CD4-positive, alpha-beta T cell treated with Interferon gamma for 1 hour (primary cell): Measurements from ENCODE around the gene PTTG2.

Experiments
- DNase-seq: peaks from one replicate; pipeline ENCODE4 v3.0.0-alpha.2; 2020

The PTTG2 gene

GRCh38 chr4:37989398-37990260 is 29.4 kb downstream of the PTTG2 start:
- DNase-seq = no peak

GRCh38 chr4:37990731-37991245 is 30.6 kb downstream of the PTTG2 start:
- no peak for DNase-seq

- no peak for DNase-seq
These were observed 31.6 kb downstream of the PTTG2 start for GRCh38 chr4:37991623-37992410.

GRCh38 chr4:37993806-37994205 is 33.6 kb downstream of the PTTG2 start:
- DNase-seq = no peak

- DNase-seq = no peak
These were observed 34.4 kb downstream of the PTTG2 start for GRCh38 chr4:37994569-37994968.

- no peak for DNase-seq
These were observed 35.2 kb downstream of the PTTG2 start for GRCh38 chr4:37995299-37995821.

GRCh38 chr4:37995981-37996775 is 36.0 kb downstream of the PTTG2 start:
- no peak for DNase-seq

GRCh38 chr4:37998226-37998625 is 38.0 kb downstream of the PTTG2 start:
- DNase-seq = no peak

GRCh38 chr4:37999000-37999716 is 39.0 kb downstream of the PTTG2 start:
- no peak for DNase-seq

- no peak for DNase-seq
These were observed 39.8 kb downstream of the PTTG2 start for GRCh38 chr4:37999965-38000364.

- no peak for DNase-seq
These were observed 41.7 kb downstream of the PTTG2 start for GRCh38 chr4:38001927-38002326.

- no peak for DNase-seq
These were observed 42.4 kb downstream of the PTTG2 start for GRCh38 chr4:38002451-38003071.

GRCh38 chr4:38003102-38003501 is 42.9 kb downstream of the PTTG2 start:
- no peak for DNase-seq

GRCh38 chr4:38003628-38004027 is 43.4 kb downstream of the PTTG2 start:
- DNase-seq = no peak

GRCh38 chr4:38004062-38004461 is 43.9 kb downstream of the PTTG2 start:
- DNase-seq = no peak

- DNase-seq = no peak
These were observed 44.7 kb downstream of the PTTG2 start for GRCh38 chr4:38004887-38005286.

- DNase-seq = no peak
These were observed 45.4 kb downstream of the PTTG2 start for GRCh38 chr4:38005637-38006036.

- no peak for DNase-seq
These were observed 47.4 kb downstream of the PTTG2 start for GRCh38 chr4:38007645-38008044.

GRCh38 chr4:38008571-38009021 is 48.4 kb downstream of the PTTG2 start:
- no peak for DNase-seq

GRCh38 chr4:38009421-38009820 is 49.2 kb downstream of the PTTG2 start:
- no peak for DNase-seq

GRCh38 chr4:38009949-38010348 is 49.8 kb downstream of the PTTG2 start:
- no peak for DNase-seq
